K562 (cell line): ENCODE data around the gene AMN1. TPM values are rescaled to one million over a fixed set of nuclear protein-coding genes. Genes with fewer than 3 reads are reported as not detected.

ENCODE experiments used
- CTCF ChIP-seq, 3 experiments: IDR thresholded peaks in 2 of 3; conservative IDR thresholded peaks in 1 of 3; 2 replicates each; pipeline ENCODE4 v1.5.1; 2011 to 2012; ENCODE audit warnings: low read length in 3 of 3, mild to moderate bottlenecking in 3 of 3, control low read depth in 2 of 3, improper control_type of control experiment in 1 of 3, inconsistent platforms in 1 of 3, low read depth in 1 of 3, mixed read lengths in 1 of 3, moderate library complexity in 1 of 3; ENCODE audit not compliant: insufficient read depth in 2 of 3
- E2F4 ChIP-seq: sonication (generic); formaldehyde crosslinking; IDR thresholded peaks from 2 replicates; pipeline ENCODE4 v1.8.0; 2022; ENCODE audit warnings: mild to moderate bottlenecking, low read depth, missing genetic modification reagents
- GATAD2B ChIP-seq: fragments of 450-650 bp; IDR thresholded peaks from 2 replicates; pipeline ENCODE4 v1.6.1; 2017; ENCODE audit warnings: mild to moderate bottlenecking, borderline replicate concordance
- HMG20A ChIP-seq: fragments of 450-650 bp; formaldehyde crosslinking; conservative IDR thresholded peaks from 2 replicates; pipeline ENCODE4 v1.4.0; 2020; ENCODE audit warnings: mild to moderate bottlenecking, mixed read lengths
- MLX ChIP-seq, 2 experiments: fragments of 450-650 bp in 1 of 2; sonication (generic) in 1 of 2; formaldehyde crosslinking; conservative IDR thresholded peaks; 2 replicates each; pipeline versions ENCODE4 v1.4.0 to v1.8.1; 2020 to 2022; ENCODE audit warnings: mild to moderate bottlenecking in 1 of 2, missing genetic modification reagents in 1 of 2
- NKRF ChIP-seq: fragments of 450-650 bp; IDR thresholded peaks from 2 replicates; pipeline ENCODE4 v1.6.1; 2016; ENCODE audit warnings: borderline replicate concordance
- PTBP1 ChIP-seq: fragments of 200-400 bp; formaldehyde crosslinking; IDR thresholded peaks from 2 replicates; pipeline ENCODE4 v1.6.1; 2017; ENCODE audit warnings: low read depth, low read length
- RCOR1 ChIP-seq, 2 experiments: IDR thresholded peaks; 2 replicates each; pipeline ENCODE4 v1.6.1; 2012; ENCODE audit warnings: low read depth in 2 of 2, low read length in 2 of 2, borderline replicate concordance in 1 of 2, improper control_type of control experiment in 1 of 2
- THRB ChIP-seq: fragments of 450-650 bp; formaldehyde crosslinking; conservative IDR thresholded peaks from 2 replicates; pipeline ENCODE4 v1.4.0; 2022; ENCODE audit warnings: mild to moderate bottlenecking, missing genetic modification characterization
- ZBTB1 ChIP-seq: sonication (generic); formaldehyde crosslinking; IDR thresholded peaks from 2 replicates; pipeline ENCODE4 v1.8.1; 2023; ENCODE audit warnings: missing genetic modification reagents, low read depth, mild to moderate bottlenecking, borderline replicate concordance
- ZBTB11 ChIP-seq, 3 experiments: fragments of 200-800 bp in 1 of 3; fragments of 250-450 bp in 1 of 3; fragments of 450-650 bp in 1 of 3; sonication (Bioruptor Pico) in 1 of 3; sonication (Bioruptor generic) in 1 of 3; formaldehyde crosslinking in 1 of 3; IDR thresholded peaks; 2 replicates each; pipeline versions ENCODE4 v1.6.1 to v1.8.0; 2016 to 2022; ENCODE audit warnings: mild to moderate bottlenecking in 2 of 3, missing genetic modification characterization in 2 of 3, missing compliant biosample characterization in 1 of 3, moderate library complexity in 1 of 3
- ZKSCAN1 ChIP-seq: fragments of 150-350 bp; IDR thresholded peaks from 2 replicates; pipeline ENCODE4 v1.6.1; 2016; ENCODE audit warnings: low read depth, low read length
- ZNF165 ChIP-seq: fragments of 250-450 bp; sonication (Bioruptor Pico); IDR thresholded peaks from 2 replicates; pipeline ENCODE4 v1.4.0; 2020; ENCODE audit warnings: borderline replicate concordance
- ZNF282 ChIP-seq: sonication (generic); formaldehyde crosslinking; IDR thresholded peaks from 2 replicates; pipeline ENCODE4 v1.8.1; 2023; ENCODE audit warnings: missing genetic modification reagents
- polyA plus RNA-seq, 8 experiments: library from polyadenylated mRNA; depleted of rRNA in 4 of 8; stranded (reverse) in 5 of 8; unstranded in 3 of 8; fragments of >200 nt; fragmentation: Nextera tagmentation in 2 of 8; fragmentation: Illumina TruSeq in 1 of 8; extraction: Ambion mirVana in 2 of 8; extraction: Trizol in 1 of 8; gene quantifications; 2 replicates each; pipeline versions ENCODE4 v1.2.1 to v1.2.3, GENCODE V29; 2011 to 2014; ENCODE audit warnings: inconsistent platforms in 1 of 8, missing spikeins in 1 of 8
- total RNA-seq, 7 experiments: library from RNA; depleted of rRNA in 6 of 7; stranded (reverse); fragments of >200 nt in 6 of 7; fragmentation: Illumina TruSeq in 2 of 7; extraction: Trizol in 2 of 7; gene quantifications; 2 replicates each; pipeline versions ENCODE4 v1.2.1 to v1.2.3, GENCODE V29; 2011 to 2021; ENCODE audit warnings: low replicate concordance in 1 of 7

AMN1 gene
- total and polyA plus RNA-seq, 9 of the 15 experiments (the other 6 are each of a cell fraction or from before 2014, with no cell fraction given) = 5.2 to 27.6 (median 13.0) TPM

- TF ChIP-seq THRB (CRISPR knock-in tag) (no peak), PTBP1 (no peak), NKRF (0 out of 2 replicates have a peak, but pooled peaks have one; percentile 46), ZKSCAN1 (no peak), CTCF (IDR thresholded peaks at IDR 0.05 in 2 of 3, conservative IDR thresholded peaks at IDR 0.05 in 1 of 3; ENCODE audit: insufficient read depth in 2 of 3, low read depth in 1 of 3, low read length in 3 of 3) (peak in 1 of 3 experiments; percentile 18; a peak in 1 of 6 replicates), MLX (CRISPR knock-in tag; conservative IDR thresholded peaks at IDR 0.05) (no peak), ZBTB11 (CRISPR knock-in tag; IDR thresholded peaks at IDR 0.05) (no peak), ZNF165 (no peak), E2F4 (CRISPR knock-in tag) (0 out of 2 replicates have a peak, but pooled peaks have one; percentile 42), ZBTB1 (no peak), GATAD2B (no peak), ZNF282 (CRISPR knock-in tag) (no peak), HMG20A (no peak), RCOR1 (IDR thresholded peaks at IDR 0.05; ENCODE audit: borderline replicate concordance in 1 of 2, low read depth in 2 of 2, low read length in 2 of 2) (peak in 1 of 2 experiments; percentile 58; a peak in 1 of 4 replicates)
Measured at GRCh38 chr12:31728917-31729640, at the start of gene AMN1 (continued).
